Natural killer cell (primary cell): ENCODE measurements around the gene NPHP4. TPM values are rescaled to one million over a fixed set of nuclear protein-coding genes. Genes with fewer than 3 reads are reported as not detected.

ENCODE experiments used
- ATAC-seq, 3 donors: fragments of 150-1000 bp in 2 of 3; fragments of 200-7000 bp in 1 of 3; cut with Tn5 transposase; 1 replicate in 1 of 3; 2 replicates in 2 of 3; pipeline ENCODE4 v1.10.0; 2021; ENCODE audit warnings: mild to moderate bottlenecking in 2 of 3, moderate library complexity in 2 of 3
- DNase-seq, 2 donors: peaks; one replicate each; pipeline versions ENCODE4 v3.0.0 to v3.0.0-alpha.2; 2013 to 2021; ENCODE audit warnings: mixed read lengths in 1 of 2
- H3K27ac ChIP-seq: one replicate; pipeline ENCODE4 v1.5.1; 2013; ENCODE audit warnings: mild to moderate bottlenecking, low read length
- H3K27me3 ChIP-seq: one replicate; pipeline ENCODE4 v1.6.1; 2013; ENCODE audit warnings: low read length; ENCODE audit not compliant: control insufficient read depth, insufficient read depth
- H3K36me3 ChIP-seq: one replicate; pipeline ENCODE4 v1.6.1; 2013; ENCODE audit warnings: low read length; ENCODE audit not compliant: control insufficient read depth, insufficient read depth
- H3K4me1 ChIP-seq: one replicate; pipeline ENCODE4 v1.6.1; 2013; ENCODE audit warnings: low read length; ENCODE audit not compliant: control insufficient read depth, insufficient read depth
- H3K4me3 ChIP-seq: one replicate; pipeline ENCODE4 v1.5.1; 2013; ENCODE audit warnings: low read length
- H3K9me3 ChIP-seq: one replicate; pipeline ENCODE4 v1.6.1; 2013; ENCODE audit warnings: low read length; ENCODE audit not compliant: control insufficient read depth, insufficient read depth
- H3K27ac Mint-ChIP-seq, 2 donors: one replicate each; pipeline ENCODE4 v1.8.0; 2022; ENCODE audit warnings: mild to moderate bottlenecking in 2 of 2, mixed read lengths in 2 of 2, moderate library complexity in 1 of 2
- H3K27me3 Mint-ChIP-seq, 2 donors: one replicate each; pipeline ENCODE4 v1.8.0; 2022; ENCODE audit warnings: low read depth in 2 of 2, mixed read lengths in 2 of 2
- H3K36me3 Mint-ChIP-seq: one replicate; pipeline ENCODE4 v1.8.0; 2022; ENCODE audit warnings: mixed read lengths
- H3K4me1 Mint-ChIP-seq, 2 donors: one replicate each; pipeline ENCODE4 v1.8.0; 2022; ENCODE audit warnings: mixed read lengths in 2 of 2
- H3K4me3 Mint-ChIP-seq: one replicate; pipeline ENCODE4 v1.8.0; 2022; ENCODE audit warnings: mild to moderate bottlenecking, moderate library complexity, mixed read lengths
- H3K9me3 Mint-ChIP-seq, 2 donors: one replicate each; pipeline ENCODE4 v1.8.0; 2022; ENCODE audit warnings: mixed read lengths in 2 of 2
- WGBS: methylation state at CpG from one replicate; pipeline ENCODE4 v1.1.7; 2013; ENCODE audit warnings: missing lambda C conversion rate; ENCODE audit not compliant: insufficient coverage; 5-methylcytosine and 5-hydroxymethylcytosine counted together
- intact Hi-C: fragments of 100-400 bp; cut with micrococcal nuclease; formaldehyde crosslinking; loops from one replicate; pipeline ENCODE4 v1.14.2; 2022
- total RNA-seq, 4 donors: library from RNA; stranded (reverse); fragments of 120-200 nt in 1 of 4; gene quantifications; one replicate each; pipeline versions ENCODE4 v1.2.3 to v1.2.4, GENCODE V29; 2013 to 2022
- TF ChIP-seq, protein P1 (sequence below): fragments of 200-600 bp; IDR thresholded peaks from one replicate; pipeline ENCODE4 v1.8.0; 2022; ENCODE audit warnings: antibody characterized with exemption

The NPHP4 gene
- total RNA-seq, 3 donors from 2014 or later (not counting 1 experiment from before 2014, with no cell fraction given), result 6.3 to 14.7 (median 10.1) TPM

DNA sequence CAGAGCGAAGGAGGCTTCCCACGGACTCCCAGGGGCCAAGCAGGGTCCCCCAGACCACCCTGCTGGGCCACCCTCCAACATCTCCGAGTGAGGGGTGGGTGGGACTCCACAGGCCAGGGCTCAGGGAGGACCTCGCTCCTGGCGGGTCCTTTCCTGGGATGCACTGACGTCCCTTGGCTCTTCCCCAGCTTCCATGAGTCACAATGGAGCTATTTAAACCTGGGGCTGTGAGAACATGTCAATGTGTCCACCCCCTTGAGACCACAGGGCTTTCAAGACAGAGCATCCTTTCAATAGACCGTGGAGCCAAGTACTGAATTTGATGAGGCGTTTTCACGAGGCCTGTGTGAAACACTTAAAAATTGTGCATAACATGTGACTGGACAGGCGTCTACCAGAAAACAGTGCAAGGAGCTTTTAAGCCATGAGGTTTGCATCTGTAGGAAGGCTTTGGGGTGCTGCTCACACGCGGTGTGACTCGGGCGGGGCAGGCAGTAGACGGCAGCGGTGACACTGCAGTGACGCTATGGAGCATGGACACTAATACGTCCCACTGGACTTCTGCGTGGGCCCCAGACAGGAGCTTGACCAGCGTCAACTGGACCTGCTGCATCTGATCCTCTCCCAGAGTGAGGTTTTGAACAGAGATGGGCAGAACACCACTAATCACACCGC is 24.1 kb upstream of the NPHP4 start:
- WGBS, result 95% methylated on average over 21 of the region's 21 CpGs
- H3K27ac Mint-ChIP-seq, result peak overlapping the region in 1 of 2 donors; percentile 48
- ATAC-seq (no peak), DNase-seq (no peak)
- H3K27ac ChIP-seq, result no peak overlapping the region
- no peak overlapping the region for H3K4me3 Mint-ChIP-seq
- TF ChIP-seq, protein P1, sequence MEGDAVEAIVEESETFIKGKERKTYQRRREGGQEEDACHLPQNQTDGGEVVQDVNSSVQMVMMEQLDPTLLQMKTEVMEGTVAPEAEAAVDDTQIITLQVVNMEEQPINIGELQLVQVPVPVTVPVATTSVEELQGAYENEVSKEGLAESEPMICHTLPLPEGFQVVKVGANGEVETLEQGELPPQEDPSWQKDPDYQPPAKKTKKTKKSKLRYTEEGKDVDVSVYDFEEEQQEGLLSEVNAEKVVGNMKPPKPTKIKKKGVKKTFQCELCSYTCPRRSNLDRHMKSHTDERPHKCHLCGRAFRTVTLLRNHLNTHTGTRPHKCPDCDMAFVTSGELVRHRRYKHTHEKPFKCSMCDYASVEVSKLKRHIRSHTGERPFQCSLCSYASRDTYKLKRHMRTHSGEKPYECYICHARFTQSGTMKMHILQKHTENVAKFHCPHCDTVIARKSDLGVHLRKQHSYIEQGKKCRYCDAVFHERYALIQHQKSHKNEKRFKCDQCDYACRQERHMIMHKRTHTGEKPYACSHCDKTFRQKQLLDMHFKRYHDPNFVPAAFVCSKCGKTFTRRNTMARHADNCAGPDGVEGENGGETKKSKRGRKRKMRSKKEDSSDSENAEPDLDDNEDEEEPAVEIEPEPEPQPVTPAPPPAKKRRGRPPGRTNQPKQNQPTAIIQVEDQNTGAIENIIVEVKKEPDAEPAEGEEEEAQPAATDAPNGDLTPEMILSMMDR, result no peak
- intact Hi-C loops, result no loop called here
- peaks cover 7% of the 10 kb centered on the region for H3K9me3 ChIP-seq
- H3K4me1 ChIP-seq, result peaks cover 21% of the 10 kb centered on the region
- peaks cover 6% of the 10 kb centered on the region for H3K36me3 ChIP-seq
- no peaks in the 10 kb centered on the region for H3K27me3 ChIP-seq
- no peaks in the 10 kb centered on the region for H3K27me3 Mint-ChIP-seq
- H3K4me3 ChIP-seq, result no peak overlapping the region
- peaks cover 12 to 36% of the 10 kb centered on the region in 2 donors for H3K4me1 Mint-ChIP-seq
- no peaks in the 10 kb centered on the region for H3K36me3 Mint-ChIP-seq
- H3K9me3 Mint-ChIP-seq, result no peaks in the 10 kb centered on the region

DNA sequence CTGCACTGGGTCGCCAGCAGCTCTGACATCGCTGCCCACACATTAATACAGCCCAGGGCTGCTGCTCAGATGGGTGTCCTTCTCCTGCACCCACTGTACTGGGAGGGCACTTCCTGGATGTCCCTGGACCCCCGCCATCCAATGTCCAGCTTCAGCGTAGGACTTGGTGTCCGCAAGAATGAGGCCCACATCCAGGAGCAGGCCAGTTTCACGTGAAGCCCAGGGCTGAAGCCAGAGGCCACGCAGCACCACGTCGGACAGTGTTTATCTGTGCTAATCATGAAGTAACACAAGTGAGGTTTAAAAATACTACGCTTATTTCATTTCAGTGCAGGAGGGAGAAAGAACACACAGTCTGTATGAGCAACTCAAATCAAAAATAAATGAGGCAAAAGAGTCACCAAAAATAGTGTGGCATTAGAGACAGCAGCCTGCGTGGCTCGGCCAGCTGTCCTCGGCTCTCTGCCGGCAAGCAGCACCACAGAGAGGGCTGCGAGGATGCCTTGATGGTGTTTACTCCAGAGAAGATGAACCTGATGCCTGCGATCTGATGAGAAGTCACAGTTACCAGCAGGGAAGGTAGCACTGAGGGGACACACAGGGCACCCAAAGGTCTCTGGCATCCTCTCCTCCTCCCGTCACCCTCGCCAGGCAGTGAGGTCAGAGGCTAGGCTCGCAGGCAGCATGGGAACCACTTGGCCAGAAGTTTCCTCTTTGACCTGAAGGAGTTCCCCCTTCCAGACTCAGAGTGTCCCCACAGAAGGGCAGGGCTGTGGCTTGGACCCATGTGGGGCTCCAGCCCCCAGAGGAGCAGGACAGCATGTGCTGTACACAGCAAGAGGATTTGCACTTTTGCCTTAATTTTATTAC is 22.1 kb upstream of the NPHP4 start:
- Histone ChIP-seq H3K4me1 (peaks cover 33% of the 10 kb centered on the region), H3K9me3 (peaks cover 7% of the 10 kb centered on the region), H3K4me3 (no peak overlapping the region), H3K27me3 (no peaks in the 10 kb centered on the region), H3K27ac (no peak overlapping the region), H3K36me3 (peaks cover 3% of the 10 kb centered on the region)
- intact Hi-C loops, result no loop called here
- Mint-ChIP-seq H3K27me3 (no peaks in the 10 kb centered on the region), H3K27ac (peak overlapping the region; percentile 81 to 92), H3K36me3 (no peaks in the 10 kb centered on the region), H3K9me3 (no peaks in the 10 kb centered on the region), H3K4me3 (no peak overlapping the region), H3K4me1 (peaks cover 20 to 52% of the 10 kb centered on the region in 2 donors)
- WGBS, result 93% methylated on average over 19 of the region's 19 CpGs
- DNase-seq, result no peak
- peak in 1 of 3 donors; percentile 12 for ATAC-seq
- TF ChIP-seq, protein P1, result no peak

DNA sequence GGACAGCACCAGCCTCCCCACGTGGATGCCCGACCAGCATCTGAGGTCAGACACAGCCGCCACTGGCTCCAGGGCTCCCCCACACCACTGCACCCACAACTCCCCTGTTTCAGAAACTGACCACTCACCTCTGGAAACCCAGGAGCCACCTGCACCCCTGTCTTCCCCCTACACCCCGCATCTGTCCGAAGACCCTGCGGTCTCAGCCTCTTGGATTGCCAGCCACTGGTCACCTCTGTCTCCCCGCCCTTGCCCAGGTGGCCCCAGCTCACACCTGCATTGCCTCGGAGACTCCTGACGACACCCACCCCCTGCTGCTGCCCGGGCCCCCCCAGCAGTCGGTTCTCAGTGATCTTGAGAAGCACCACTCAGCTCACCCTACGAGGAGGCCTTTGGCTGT is 21.3 kb upstream of the NPHP4 start:
- Mint-ChIP-seq H3K4me3 (no peak overlapping the region), H3K36me3 (no peaks in the 10 kb centered on the region), H3K9me3 (no peaks in the 10 kb centered on the region), H3K4me1 (peaks cover 20 to 57% of the 10 kb centered on the region in 2 donors), H3K27me3 (no peaks in the 10 kb centered on the region), H3K27ac (peak overlapping the region; percentile 81 to 92)
- Histone ChIP-seq H3K4me3 (no peak overlapping the region), H3K36me3 (peaks cover 2% of the 10 kb centered on the region), H3K9me3 (peaks cover 7% of the 10 kb centered on the region), H3K27me3 (no peaks in the 10 kb centered on the region), H3K4me1 (peaks cover 33% of the 10 kb centered on the region), H3K27ac (no peak overlapping the region)
- 96% methylated on average over 12 of the region's 12 CpGs for WGBS
- DNase-seq, result no peak
- intact Hi-C loops, result no loop called here
- peak in 2 of 3 donors; percentile 19 to 20 for ATAC-seq
- TF ChIP-seq, protein P1, result no peak
